ENCODE measurements around the gene POLR2E.

GRCh38 chr19:1042689-1043511 is 52.3 kb downstream of the POLR2E start:
- TF ChIP-seq POLR2AphosphoS5 (IDR thresholded peaks at IDR 0.05) (no peak), CTCF (IDR thresholded peaks at IDR 0.05) (no peak)

Data from upper lobe of left lung (tissue), 4 donors.